Measurements from ENCODE around the gene CDH16.

CDH16 gene

GRCh38 chr16:66952430-66953110 is 33.9 kb upstream of the CDH16 start:
- Histone ChIP-seq H3K27ac (peak overlapping the region; percentile 74), H3K4me3 (ENCODE audit: low read depth, low read length) (no peak overlapping the region), H3K27me3 (ENCODE audit: insufficient read depth, low read depth, severe bottlenecking) (no peaks in the 10 kb centered on the region), H3K36me3 (no peaks in the 10 kb centered on the region), H3K9me3 (ENCODE audit: severe bottlenecking) (peaks cover 7% of the 10 kb centered on the region)
- DNase-seq = peak; percentile 76
- no peak for TF ChIP-seq CTCF (IDR thresholded peaks at IDR 0.05; ENCODE audit: low read depth, low read length)

DNA sequence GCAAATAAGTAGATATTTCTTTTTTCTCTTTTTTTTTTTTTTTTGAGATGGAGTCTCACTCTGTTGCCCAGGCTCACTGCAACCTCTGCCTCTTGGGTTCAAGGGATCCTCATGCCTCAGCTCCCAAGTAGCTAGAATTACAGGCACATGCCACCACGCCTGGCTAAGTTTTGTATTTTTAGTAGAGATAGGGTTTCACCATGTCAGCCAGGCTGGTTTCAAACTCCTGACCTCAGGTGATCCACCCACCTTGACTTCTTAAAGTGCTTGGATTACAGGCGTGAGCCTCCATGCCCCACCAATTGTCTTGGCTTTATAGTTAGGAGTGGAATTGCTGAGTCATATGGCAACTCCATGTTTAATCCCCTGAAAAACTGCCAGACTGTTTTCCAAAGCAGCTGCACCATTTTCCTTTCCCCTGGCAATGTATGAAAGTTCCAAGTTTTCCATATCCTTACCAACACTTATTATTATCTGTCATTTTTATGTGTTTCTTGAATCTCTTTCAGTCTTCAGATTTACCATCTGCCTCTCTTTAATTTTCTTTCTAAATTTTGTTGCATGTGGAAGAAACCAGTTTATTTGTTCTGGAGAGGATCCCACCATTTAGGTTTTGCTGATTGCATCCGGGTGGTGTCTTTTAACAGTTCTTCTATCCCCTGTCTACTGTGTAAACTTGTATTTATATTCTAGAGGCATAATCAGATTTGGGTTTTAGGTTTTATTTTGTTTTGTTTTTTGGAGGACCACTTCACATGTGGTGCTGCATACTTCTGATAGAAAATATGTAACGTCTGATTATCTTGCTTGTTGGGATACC is 32.5 kb upstream of the CDH16 start:
- Histone ChIP-seq H3K36me3 (no peaks in the 10 kb centered on the region), H3K27me3 (ENCODE audit: insufficient read depth, low read depth, severe bottlenecking) (no peaks in the 10 kb centered on the region), H3K27ac (peak overlapping the region; percentile 74), H3K9me3 (ENCODE audit: severe bottlenecking) (peaks cover 7% of the 10 kb centered on the region), H3K4me3 (ENCODE audit: low read depth, low read length) (no peak overlapping the region)
- no peak for TF ChIP-seq CTCF (IDR thresholded peaks at IDR 0.05; ENCODE audit: low read depth, low read length)
- peak; percentile 53 for DNase-seq

DNA sequence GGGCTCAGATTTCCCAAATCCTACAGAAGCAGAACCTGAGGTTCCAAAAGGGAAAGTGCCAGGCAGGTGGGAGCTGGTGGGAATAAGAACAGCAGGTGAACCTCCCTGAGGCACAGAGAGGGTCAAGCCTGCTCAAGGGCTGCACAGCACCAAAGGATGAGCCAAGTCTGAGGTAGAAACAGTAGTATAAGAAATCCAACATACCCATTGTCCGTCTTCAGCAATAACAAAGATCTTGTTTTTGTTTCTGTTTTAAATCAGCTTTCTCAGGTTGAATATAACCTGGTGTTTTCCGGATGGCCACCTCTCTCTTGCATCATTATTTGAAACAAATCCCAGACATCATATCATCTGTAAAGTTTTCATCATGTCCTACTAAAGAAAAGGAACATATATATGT is 31.8 kb upstream of the CDH16 start:
- no peak for TF ChIP-seq CTCF (IDR thresholded peaks at IDR 0.05; ENCODE audit: low read depth, low read length)
- DNase-seq = no peak
- Histone ChIP-seq H3K36me3 (no peaks in the 10 kb centered on the region), H3K4me3 (ENCODE audit: low read depth, low read length) (no peak overlapping the region), H3K27me3 (ENCODE audit: insufficient read depth, low read depth, severe bottlenecking) (no peaks in the 10 kb centered on the region), H3K27ac (peak overlapping the region; percentile 4; the same call in 1 of the 2 replicates), H3K9me3 (ENCODE audit: severe bottlenecking) (peaks cover 7% of the 10 kb centered on the region)

DNA sequence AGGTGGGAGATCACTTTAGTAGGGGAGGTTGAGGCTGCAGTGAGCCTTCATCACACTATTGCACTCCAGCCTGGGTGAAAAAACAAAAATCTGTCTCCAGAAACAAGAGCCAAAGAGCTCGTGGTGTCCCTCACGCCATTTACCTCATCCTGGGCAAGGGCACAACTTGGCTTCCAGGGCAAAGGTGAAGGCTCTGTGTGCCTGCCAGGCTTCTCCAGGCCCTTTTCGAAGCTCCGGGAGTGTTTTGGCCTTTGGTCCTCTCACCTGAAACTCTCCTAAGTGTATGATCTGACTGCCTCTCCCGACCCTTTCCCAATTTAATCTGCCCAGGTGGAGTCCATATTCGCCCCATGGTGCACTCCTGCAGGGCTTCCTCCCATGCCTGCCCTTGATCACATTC is 30.8 kb upstream of the CDH16 start:
- TF ChIP-seq CTCF (IDR thresholded peaks at IDR 0.05; ENCODE audit: low read depth, low read length) = no peak
- no peaks in the 10 kb centered on the region for H3K36me3 ChIP-seq
- H3K27ac ChIP-seq = no peak overlapping the region
- no peaks in the 10 kb centered on the region for H3K27me3 ChIP-seq (ENCODE audit: insufficient read depth, low read depth, severe bottlenecking)
- DNase-seq = no peak
- no peak overlapping the region for H3K4me3 ChIP-seq (ENCODE audit: low read depth, low read length)
- H3K9me3 ChIP-seq (ENCODE audit: severe bottlenecking) = peaks cover 7% of the 10 kb centered on the region

GRCh38 chr16:66948837-66949225 is 30.1 kb upstream of the CDH16 start:
- TF ChIP-seq CTCF (IDR thresholded peaks at IDR 0.05; ENCODE audit: low read depth, low read length) = no peak
- Histone ChIP-seq H3K9me3 (ENCODE audit: severe bottlenecking) (peaks cover 7% of the 10 kb centered on the region), H3K27me3 (ENCODE audit: insufficient read depth, low read depth, severe bottlenecking) (no peaks in the 10 kb centered on the region), H3K4me3 (ENCODE audit: low read depth, low read length) (no peak overlapping the region), H3K27ac (no peak overlapping the region), H3K36me3 (no peaks in the 10 kb centered on the region)
- DNase-seq = no peak

All from WERI-Rb-1 (cell line).